NT2/D1 (cell line): ENCODE measurements around the gene TBX5.
A peak's percentile ranks its signal among the peaks of the same experiment; 100 is the strongest.

Source experiments
- SUZ12 ChIP-seq: IDR thresholded peaks from 2 replicates; pipeline ENCODE4 v1.6.1; 2011; ENCODE audit not compliant: insufficient read length, insufficient read depth; ENCODE audit errors: extremely low read depth
- YY1 ChIP-seq: IDR thresholded peaks from 2 replicates; pipeline ENCODE4 v1.6.1; 2011; ENCODE audit not compliant: insufficient read length, insufficient read depth
- ZNF274 ChIP-seq: IDR thresholded peaks from 2 replicates; pipeline ENCODE4 v1.6.1; 2011; ENCODE audit warnings: mild to moderate bottlenecking, low read depth, low read length

DNA sequence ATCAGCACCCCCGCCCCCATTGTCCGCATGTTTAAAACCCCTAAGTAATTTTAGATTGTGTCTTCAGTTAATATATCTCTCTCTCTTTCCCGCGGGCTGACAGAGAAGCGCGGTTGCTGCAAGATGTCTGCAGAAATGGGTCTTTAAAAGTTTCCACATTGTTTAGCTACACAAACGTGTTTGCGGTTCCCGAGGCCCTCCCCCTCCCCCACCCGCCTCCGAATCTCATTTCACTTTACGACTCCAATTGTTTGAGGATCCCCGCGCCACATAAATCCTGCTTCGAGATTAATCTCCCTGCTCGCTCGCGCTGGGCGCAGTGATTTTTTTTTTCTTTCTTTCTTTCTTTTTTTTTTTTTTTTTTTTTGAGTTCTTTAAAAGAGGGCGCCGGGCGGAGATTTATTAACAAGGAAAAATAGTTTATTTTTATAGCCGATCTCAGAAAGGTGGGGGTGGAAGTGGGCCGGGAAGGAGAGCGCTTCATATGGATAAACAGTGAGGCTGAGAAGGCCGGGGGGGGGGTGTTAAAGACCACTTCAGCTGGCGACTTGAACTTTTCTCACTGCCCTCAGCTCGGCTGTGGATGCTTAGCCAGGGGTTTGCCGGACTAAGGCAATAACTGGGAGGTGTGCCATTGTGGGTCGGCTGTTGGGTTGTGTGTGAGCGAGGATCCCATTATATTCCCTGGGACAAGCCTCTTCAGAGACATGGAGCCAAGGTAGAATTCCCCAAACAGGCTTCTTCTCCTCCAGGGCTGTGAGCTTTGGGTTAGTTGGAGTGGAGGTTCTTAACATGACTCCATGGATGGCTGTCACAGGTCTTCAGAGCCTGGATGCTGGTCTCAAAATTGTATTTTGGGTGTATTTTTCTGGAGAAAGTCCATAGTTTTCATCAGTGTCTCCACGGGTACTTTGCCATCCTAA is 39.7 kb upstream of the TBX5 start:
- TF ChIP-seq SUZ12 (peak; percentile 85), YY1 (no peak), ZNF274 (no peak)
